ENCODE results near the gene SYNGR4.

SYNGR4 gene

GRCh38 chr19:48341515-48342413 lies 22.4 kb upstream of the SYNGR4 start:
- DNase-seq: no peak

- no peak for DNase-seq
These were observed 21.8 kb upstream of the SYNGR4 start for GRCh38 chr19:48342414-48342738.

GRCh38 chr19:48342841-48343540 lies 21.2 kb upstream of the SYNGR4 start:
- no peak for DNase-seq

GRCh38 chr19:48344892-48345291 lies 19.3 kb upstream of the SYNGR4 start:
- no peak for DNase-seq

- DNase-seq: no peak
These were observed 18.0 kb upstream of the SYNGR4 start for GRCh38 chr19:48346191-48346590.

GRCh38 chr19:48348045-48348444 lies 16.1 kb upstream of the SYNGR4 start:
- no peak for DNase-seq

- DNase-seq: no peak
These were observed 15.4 kb upstream of the SYNGR4 start for GRCh38 chr19:48348737-48349136.

GRCh38 chr19:48350856-48351255 lies 13.3 kb upstream of the SYNGR4 start:
- no peak for DNase-seq

GRCh38 chr19:48351341-48351752 lies 12.8 kb upstream of the SYNGR4 start:
- no peak for DNase-seq

GRCh38 chr19:48353677-48354076 lies 10.5 kb upstream of the SYNGR4 start:
- DNase-seq: no peak

GRCh38 chr19:48354332-48354992 lies 9.7 kb upstream of the SYNGR4 start:
- DNase-seq: no peak

- DNase-seq: no peak
These were observed 8.7 kb upstream of the SYNGR4 start for GRCh38 chr19:48355365-48355954.

GRCh38 chr19:48359123-48359522 lies 5.0 kb upstream of the SYNGR4 start:
- no peak for DNase-seq

- no peak for DNase-seq
These were observed 2.3 kb upstream of the SYNGR4 start for GRCh38 chr19:48361912-48362311.

- peak; percentile 87 for DNase-seq
These were observed 1.3 kb upstream of the SYNGR4 start for GRCh38 chr19:48362716-48363499.

GRCh38 chr19:48363500-48363809 lies 712 bp upstream of the SYNGR4 start:
- no peak for DNase-seq

GRCh38 chr19:48364598-48365348 lies 606 bp downstream of the SYNGR4 start:
- DNase-seq: no peak

- DNase-seq: no peak
These were observed 1.4 kb downstream of the SYNGR4 start for GRCh38 chr19:48365602-48366001.

- DNase-seq: no peak
These were observed 3.7 kb downstream of the SYNGR4 start for GRCh38 chr19:48367855-48368254.

GRCh38 chr19:48368936-48369335 lies 4.8 kb downstream of the SYNGR4 start:
- no peak for DNase-seq

GRCh38 chr19:48370955-48371354 lies 6.8 kb downstream of the SYNGR4 start:
- DNase-seq: no peak

- no peak for DNase-seq
These were observed 7.2 kb downstream of the SYNGR4 start for GRCh38 chr19:48371367-48371766.
